HG03097 (cell line): ENCODE results near the gene TSEN2.

Experiments
- ATAC-seq: cut with Tn5 transposase; IDR thresholded peaks from one replicate; pipeline ENCODE4 v1.9.1; 2021; ENCODE audit not compliant: unreplicated experiment, low FRiP score

The TSEN2 gene

GRCh38 chr3:12582730-12583129 is 98.5 kb downstream of the TSEN2 start:
- ATAC-seq, result no peak
